ENCODE data around the gene AUTS2.

The AUTS2 gene

DNA sequence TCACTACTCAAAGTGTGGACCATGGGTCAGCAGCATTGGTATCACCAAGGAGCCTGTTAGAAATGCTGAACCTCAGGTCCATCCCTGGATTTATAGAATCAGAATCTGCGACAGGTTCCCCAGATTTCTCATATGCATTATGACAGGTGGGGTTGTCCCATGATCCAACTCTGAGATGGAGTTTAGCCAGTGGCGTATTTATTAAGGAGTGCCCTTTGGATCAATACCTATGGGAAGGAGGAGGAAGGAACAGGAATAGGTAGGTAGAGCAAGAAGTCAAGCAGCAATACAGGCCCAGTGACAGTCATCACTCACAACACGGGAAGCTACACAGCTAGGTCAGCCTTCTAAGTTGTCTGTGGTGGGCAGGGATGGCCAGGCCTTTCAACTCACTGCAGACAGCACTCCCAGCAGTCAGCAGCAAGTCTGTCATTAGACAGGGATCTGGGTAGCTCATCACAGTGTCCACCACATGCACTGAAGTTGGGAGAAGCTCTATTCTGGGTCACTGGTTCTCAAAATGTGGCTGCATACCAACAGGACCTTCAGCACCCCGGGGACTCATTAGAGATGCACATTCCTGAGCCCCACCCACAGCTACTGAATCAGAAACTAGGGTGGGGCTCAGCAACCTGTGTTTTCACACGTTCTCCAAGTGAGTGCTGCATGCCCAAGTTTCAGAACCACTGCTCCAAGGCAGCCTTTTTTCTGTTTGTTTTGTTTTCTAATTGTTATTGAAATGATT is 1001.3 kb downstream of the AUTS2 start:
- DNase-seq: no peak

DNA sequence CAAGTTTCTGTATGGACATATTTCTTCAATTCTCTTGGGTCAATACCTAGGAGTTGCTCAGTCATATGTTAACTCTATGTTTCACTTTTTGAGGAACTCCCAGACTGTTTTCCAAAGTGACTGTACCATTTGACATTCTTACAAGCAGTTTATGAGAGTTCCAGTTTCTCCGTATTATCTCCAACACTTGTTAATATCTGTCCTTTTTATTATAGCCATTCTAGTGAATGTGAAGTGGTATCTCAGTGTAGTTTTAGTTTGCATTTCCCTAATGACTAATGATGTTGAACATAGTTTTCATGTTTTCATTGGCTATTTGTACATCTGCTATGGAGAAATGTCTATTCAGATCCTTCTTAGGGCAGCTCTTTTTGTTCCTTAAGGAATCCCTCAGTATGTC is 1002.7 kb downstream of the AUTS2 start:
- DNase-seq: no peak

DNA sequence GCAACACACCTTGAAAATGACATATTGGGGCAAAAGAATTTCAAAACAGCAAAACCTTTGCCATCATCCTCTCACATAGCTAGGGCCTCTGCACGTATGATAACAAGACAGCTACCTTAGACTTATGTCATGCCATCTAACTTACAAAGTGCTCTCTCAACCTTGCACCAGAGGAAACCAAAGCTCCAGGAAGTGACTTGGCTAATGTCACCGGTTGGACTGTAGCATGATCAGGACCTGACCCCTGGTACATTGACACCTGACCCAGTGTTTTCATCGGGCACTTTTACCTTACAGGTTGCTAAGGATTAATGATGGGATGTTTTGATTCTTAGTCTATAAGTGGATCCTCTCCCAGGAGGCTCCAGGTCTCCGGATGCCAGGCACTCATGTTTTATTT is 1003.8 kb downstream of the AUTS2 start:
- no peak for DNase-seq

DNA sequence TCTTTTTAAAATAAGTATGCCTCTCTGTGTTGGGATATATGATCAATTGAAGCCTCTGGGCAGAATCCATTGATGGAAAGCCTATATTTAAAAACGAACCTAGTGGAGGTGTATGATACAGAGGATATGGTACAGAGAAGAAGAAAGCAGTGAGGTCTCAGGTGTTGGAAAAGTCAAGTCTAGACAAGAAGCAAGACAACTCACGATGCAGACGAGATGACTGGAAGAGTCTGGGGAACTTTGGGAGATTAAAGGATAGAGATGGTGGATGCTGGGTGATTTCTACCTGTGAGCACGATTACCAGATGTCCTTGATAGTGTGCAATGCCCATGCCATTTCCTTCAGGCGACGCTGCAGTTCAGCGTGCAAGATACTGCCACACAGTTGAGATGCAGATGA is 1009.0 kb downstream of the AUTS2 start:
- no peak for DNase-seq

DNA sequence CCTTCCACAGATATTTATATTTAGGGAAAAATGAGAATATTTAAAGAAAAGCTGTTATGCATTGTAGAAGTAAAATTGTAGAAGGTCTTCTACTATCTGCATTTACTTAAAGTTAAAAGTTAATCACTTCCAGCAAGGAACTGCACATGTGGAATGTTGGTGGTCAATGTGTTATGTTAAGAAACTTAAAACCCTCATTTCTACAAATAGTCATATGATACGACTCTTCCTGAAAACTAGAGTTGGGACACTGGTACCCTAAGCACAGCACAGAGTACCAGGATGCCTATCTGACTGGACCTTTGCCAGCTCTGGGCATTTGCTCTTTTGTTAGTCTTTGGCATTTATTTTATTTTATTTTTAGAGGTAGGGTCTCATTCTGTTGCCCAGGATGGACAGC is 1009.5 kb downstream of the AUTS2 start:
- DNase-seq: no peak

DNA sequence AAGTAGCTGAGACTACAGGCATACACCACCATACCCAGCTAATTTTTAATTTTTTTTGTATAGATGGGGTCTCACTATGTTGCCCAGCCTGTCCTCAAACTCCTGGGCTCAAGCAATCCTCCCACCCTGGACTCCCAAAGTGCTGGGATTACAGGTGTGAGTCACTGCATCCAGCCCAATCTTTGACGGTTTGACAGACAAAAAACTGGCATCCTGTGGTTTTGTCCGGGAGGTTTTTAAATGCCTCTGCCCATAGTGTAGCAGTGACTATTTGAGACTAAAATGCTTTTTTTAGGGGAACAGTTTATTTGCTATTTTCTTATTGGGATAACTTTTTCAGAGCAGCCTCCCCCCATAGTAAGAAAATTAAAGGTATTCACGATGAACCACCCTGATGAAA is 1010.0 kb downstream of the AUTS2 start:
- DNase-seq: no peak

DNA sequence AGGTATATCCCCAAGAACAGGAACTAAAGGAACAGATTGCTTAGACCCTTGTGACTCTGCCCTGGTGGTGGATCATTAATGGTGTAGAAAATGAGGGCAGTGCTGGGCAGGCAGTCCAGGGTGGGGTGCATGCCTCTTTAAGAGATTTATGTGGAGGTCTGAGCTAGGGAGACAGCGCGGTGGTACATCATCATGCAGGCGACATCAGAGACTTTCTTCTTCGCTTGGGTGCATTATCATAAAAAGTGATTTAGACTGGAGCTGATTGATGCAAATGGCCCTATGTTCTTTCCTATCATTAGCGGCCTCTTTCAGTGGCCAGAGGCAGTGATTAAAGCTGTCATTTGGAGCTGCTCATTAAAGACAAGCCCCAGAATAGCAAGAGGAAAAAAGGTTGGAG is 1014.5 kb downstream of the AUTS2 start:
- no peak for DNase-seq

DNA sequence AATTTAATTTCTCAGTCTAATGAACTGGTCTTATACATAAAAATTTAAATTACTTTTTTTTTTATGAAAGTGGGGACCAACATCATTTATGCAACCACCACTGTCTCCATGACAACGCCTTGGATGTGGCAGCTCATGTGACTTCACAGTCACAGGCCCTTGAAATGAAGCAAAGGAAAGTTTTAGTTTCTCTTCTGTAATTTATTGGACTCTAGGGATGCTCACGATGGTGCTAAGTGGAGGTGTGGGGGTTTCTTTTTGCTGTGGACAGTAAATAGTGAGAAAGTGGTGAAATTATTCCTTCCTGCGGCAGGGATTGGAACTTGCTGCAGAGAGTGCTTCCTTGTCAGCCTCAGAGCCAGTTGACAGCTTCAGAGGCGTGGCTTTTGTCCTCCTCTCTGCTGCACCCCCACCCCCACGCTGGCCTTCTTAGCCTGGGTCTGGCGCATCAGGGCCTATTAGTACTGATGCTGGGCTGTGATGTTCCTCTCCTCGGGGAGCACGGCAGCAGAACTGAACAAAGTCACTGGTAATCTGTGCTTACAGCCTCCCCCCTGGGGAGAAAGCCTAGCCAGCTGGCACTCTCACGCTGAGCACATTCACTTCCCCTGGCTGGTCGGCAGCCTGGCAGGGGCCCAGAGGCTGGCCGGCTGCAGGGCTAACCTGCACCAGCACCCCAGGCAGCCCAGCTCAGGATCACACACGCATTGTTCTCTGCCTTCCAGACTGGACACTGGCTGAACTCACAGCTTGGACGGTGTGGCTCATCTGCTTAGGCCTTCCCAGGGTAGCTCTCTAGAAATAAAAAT is 1016.2 kb downstream of the AUTS2 start:
- no peak for DNase-seq

DNA sequence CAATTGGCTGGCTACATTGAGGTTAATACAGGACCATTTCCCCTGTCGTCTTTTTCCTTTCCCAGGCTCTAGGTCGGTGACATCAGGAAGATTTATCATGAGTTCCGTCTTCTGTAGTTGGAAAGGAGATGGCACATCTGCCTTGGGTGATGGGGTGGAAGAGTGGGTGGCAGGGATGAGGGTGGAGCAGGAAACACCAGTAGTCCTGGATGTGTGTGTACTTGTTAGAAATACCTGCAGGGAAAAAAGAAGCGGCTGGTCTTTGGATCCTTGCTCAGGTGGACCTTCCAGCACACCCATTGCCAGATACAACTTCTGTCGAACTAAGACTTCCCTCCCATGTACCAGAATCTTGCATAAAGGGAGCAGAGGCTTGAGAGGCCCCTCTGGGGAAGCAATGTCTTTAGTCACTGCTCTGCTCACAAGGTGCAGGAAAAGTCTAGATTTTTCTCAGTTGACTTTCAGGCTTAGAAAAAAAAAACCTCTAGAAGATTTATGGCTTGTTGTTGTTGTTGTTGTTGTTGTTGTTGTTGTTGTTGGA is 1016.9 kb downstream of the AUTS2 start:
- DNase-seq: no peak

DNA sequence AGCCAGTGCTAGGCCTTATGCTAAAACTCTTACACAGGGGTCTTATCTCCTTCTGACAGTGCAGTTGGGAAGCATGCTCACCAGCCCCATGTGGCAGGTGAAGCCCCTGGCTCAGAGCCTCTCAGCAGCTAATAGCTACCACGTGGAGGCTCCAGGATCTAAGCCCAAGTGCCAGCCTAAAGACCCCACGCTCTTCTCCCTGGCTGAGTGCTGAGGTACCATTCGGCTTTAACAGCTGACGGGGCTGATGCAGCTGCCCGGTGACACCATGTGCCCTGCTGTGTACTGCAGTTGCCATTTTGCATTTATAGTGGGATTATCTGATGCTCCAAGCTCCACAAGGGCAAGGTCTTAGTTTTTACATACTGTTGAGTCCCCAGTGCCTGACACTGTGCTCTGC is 1017.9 kb downstream of the AUTS2 start:
- no peak for DNase-seq

DNA sequence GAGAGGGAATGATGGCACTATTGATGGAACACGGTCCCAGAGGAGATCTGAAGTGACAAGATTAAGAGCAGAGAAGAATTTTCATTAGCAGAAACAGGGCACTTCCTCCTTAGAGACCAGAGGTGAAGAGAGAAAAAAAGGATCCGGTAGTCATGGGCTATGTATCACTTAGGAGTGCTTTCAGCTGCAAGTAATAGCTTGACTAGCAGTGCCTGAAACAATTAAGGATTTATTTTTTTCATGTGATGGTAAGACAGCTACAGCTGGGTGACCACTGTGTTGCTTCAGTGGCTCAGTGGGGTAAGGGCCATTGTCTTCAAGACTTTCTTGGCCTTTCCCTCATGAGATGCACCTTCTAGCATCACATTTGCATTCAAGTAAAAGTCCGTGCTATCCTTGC is 1018.5 kb downstream of the AUTS2 start:
- no peak for DNase-seq

DNA sequence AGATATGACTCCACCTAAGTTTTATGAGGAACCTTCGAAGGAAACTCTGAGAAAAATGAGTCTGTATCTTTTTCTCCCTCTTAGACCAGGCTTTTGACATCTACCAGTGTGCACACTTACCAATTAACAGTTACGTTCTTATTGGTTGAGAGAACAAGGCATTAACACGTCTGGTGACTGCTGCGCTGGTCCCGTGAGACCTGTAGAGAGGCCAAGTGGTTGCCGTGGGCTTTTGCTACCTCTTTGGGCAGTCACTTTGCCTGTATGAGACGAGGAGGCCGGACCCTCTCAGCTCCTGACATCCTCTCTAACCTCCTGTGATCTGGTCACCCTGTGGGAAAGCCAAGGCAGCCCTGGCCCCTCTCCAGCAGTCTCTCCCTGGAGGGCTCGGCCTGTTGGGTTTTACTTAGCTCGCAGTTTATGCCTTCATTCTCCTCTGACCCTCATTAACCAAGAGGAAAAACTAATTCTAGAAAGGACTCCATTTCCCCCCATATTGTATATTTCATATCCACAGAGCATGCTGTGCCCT is 1019.8 kb downstream of the AUTS2 start:
- no peak for DNase-seq

DNA sequence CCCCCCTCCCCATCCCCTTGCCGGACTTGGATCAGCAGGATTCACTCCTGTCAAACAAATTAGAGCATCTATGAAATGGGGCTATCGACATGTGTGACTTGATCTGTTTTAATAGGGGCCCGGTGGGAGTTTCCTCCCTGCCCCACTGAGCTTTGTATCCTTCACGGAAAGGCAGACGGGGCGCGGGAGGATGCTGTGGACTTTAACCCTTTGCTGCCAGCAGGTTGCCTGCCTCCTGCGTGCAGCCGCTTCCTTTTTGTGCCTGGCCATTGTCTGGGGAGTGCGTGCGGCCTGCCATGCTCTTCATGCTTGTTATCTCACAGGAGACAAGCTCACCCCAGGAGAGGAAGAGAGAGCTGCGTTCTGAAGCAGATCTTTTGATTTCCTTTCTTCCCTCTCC is 1020.9 kb downstream of the AUTS2 start:
- DNase-seq: no peak

DNA sequence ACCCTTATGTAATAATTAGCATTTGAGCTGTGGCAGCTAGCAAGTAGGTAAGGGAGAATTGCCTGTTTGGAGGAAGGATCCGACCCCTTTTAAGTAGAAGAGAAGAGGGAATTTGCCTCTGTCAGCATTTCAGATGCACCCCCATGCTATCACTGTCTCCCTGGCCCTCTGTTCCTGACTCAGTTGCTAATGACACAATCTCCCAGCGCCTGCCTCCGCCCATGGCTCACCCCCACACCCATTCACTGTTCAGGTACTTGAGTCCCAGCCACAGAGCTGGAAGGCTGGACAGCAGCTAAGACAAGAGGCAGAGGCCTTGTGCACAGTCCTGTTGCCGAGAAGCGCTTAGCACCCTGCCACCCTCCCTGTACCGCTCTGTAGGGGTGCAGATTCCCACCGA is 1021.4 kb downstream of the AUTS2 start:
- DNase-seq: no peak

DNA sequence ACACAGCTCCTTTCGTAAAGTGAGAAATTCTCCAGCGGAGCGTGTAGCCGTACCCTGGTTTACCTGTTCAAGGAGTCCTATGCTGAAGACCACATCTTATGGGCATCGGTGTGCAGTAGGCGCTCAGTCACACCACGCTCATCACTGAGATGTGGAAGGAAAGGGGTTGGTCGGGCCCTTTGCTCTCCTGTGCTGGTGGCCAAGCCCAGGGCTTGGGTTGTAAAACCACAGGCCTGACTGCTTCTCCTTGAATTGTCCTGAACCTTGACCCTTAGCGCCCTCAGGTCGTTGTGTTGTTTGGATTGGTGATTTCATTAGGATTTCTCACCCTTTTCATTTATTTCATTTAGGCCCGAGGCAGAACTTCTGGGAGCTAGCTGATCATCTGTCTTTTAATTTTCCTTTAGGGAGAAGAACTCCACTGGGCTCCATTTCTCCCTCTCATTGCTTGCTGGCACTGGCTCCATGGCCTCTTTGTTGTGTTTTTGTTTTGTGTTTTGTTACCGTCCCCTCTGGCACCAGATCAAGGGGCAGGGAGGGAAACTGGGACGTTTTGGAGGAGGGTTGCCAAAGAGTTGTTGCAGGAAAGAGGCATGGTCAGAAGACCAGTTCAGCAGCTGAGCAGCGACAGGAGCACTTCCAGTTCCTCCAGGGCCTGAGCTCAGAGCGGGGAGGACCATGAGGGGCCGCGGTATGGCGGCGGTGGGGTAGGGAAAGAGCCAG is 1022.2 kb downstream of the AUTS2 start:
- no peak for DNase-seq

DNA sequence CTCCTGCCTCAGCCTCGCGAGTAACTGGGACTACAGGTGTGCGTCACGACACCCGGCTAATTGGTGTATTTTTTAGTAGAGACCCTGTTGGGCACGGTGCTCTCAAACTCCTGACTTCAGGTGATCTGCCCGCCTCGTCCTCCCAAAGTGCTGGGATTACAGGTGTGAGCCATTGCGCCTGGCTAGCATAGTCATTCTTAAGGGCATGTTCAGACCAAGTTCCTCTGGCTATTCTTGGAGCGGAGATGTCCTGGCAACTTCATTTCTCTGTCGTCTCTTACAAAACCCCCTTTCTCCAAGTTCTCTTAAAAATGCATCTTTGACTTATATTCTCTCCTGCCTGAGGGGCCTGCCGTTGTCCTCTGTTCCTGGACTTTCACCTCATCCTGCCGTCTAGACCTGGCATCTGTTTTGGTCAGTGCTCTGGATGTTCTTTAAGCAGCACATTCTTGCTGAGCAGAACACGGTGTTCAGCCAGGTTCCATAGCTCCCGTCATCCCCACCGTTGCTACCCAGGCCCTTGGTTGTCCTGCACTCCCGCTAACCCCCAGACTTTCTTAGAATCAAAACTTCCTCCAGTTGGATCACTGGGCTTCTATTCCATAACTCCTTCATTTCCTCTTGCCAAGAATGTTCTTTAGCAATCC is 1023.8 kb downstream of the AUTS2 start:
- DNase-seq: no peak

DNA sequence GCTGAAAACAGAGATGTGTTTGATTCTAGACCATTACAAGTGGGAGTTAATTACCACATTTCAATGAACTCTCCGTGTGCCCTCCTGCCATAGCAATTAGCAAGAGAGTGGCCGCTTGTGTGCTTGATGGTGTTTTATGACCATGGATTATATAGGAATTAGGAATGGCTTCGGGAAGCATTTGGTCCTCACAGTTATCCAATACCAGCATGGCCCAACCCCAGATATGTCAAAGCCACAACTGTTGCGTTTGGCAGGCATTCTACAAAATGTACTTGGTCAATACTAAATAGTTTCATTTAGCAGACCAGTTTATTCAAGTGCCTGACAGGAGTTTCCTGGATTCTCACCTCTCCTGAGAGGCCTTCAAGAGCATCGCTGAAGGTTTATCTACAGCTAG is 1024.7 kb downstream of the AUTS2 start:
- DNase-seq: no peak

DNA sequence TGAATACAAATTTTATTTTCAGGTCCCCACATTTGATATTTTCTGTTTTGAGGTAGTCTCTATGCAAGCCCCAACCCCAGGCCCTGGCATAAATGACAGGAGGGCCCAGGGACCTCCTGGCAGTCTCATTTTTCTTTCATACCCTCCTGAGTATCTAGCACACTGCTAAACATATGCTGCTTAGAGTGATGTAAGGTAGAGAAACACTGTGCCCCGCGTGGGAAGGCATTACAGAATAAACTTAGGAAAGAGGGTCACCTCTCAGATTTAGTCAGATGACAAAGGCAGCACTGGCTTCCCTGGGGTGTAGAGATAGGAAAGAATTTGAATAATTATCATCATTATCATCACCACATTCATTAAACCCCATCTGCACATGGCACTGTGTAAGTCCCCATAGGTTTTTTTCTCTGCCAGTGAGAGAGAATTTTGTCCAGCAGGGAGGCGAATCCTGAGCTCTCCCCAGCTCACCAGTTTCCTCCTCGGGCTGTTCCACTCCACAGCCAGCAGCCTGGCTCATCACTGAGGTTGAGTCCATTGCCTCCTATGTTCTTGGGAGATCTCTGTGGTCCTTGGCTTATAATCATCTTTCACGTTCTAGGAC is 1026.3 kb downstream of the AUTS2 start:
- DNase-seq: no peak

DNA sequence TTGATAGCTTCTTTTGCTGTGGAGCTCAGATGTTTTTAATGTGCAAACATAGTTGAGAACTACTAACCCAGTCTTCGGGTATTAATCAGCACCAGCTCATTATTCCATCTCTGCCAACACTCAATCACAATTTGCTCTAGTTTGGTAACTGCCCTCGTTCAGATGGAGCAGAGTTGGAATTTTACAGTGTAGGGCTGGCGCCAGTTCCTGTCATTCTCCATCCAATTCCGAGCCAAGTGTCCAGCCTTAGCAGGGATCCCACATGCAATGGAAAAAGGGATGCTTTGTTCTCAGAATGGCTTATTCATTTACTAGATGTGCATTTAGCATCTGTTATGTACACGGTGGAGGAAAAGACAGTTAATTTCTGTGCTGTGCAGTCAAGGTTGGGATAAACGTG is 1029.2 kb downstream of the AUTS2 start:
- DNase-seq: no peak

DNA sequence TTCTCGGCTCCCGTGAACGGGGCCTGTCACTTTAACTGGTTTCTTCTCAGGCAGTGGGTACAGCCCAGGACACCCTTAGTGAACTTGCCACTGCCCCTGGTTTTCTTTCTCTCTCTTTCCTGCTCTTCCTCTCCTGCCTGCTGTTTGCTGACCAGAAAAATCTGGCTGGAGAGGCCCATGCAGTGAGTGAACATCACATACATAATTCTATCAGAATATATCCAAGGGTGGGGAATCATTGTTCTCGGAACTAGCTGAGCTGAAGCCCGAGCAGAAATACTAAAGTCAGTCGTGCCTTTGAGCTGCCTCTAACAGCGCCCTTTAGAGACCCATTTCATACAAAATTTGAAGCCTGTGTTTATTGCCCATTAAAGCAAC is 1032.2 kb downstream of the AUTS2 start:
- no peak for DNase-seq

DNA sequence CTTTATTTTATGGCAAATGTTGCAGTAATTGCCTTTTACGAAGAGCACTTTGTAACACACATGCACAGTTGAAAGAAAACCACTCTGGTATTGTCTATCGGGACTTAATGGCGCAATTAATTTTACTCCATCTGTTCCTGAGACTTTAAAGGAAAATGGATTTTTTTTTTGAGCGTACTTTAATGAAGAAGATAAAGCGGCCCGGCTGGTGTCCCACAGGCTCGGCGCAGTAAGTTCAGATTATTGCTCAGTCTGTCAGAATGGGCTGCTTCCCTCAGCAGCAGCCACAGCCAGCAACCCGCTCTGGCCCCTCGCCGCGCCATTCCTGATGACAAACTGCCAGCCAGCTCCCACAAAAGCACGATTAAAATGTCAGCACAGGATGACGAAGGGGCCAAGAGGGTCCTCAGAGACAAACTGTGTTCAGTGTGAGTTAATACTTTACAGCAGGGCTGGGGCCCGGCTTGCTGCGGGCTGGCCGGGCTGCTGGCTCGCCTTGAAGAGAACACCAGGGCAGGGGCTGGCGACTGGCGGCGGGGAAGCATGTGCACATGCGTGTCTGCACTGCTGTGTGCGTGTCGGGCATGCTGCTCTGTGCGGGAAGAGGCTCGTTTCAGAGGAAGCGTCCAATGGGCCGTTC is 1032.7 kb downstream of the AUTS2 start:
- DNase-seq: no peak

DNA sequence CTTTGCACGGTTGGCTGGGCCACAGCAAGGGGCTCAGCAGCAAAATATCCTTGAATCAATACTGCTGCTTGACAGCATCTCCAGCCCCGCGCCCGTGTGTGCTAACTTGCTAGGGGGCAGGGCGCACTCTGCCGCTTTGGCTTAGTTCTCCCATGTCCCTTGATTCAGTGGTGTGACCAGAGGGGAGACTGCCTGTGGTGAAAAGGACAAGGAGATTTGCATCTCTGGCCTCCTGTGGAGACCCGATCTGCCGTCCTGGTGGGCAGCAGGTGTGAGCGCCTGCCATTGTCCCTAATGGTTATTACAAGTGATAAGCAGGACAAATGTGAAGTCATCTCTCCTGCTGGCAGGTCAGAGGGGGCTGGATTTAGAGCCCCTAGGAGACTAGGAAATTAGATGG is 1033.4 kb downstream of the AUTS2 start:
- DNase-seq: no peak

Data from activated effector memory CD4-positive, alpha-beta T cell treated with anti-CD3 and anti-CD28 coated beads, Interleukin-2, amount 50 U/mL, for 16 hours (primary cell).